Measurements from ENCODE around the gene GOLPH3L. TPM values are rescaled to one million over a fixed set of nuclear protein-coding genes. Genes with fewer than 3 reads are reported as not detected.
"Not testable (repeated sequence)": the region's sequence is repeated elsewhere in the genome, so short reads cannot be mapped to it uniquely, and the experiment has no call there.

GOLPH3L gene
- total and polyA plus RNA-seq, 12 donors, result 6.7 to 98.3 (median 24.6) TPM

GRCh38 chr1:150629115-150629928 lies 67.6 kb downstream of the GOLPH3L start, which contains the start of gene ENSA:
Gene ENSA, minus strand, starts transcription at chr1:150629612. Its CDS starts 142 bp downstream, at chr1:150629470.
- H3K27me3 ChIP-seq, result no peaks in the 10 kb centered on the region
- H3K27ac ChIP-seq, result peak within 1 kb of the TSS; percentile 93 to 99 (median 98)
- DNase-seq, result peak; percentile 96 to 100 (median 99)
- 0 to 1% (median 1%) methylated on average over 24 to 49 of the region's 49 CpGs for WGBS, 4 donors
- peaks cover 0 to 30% of the 10 kb centered on the region in 2 donors for H3K36me3 ChIP-seq (replicated peaks in 1 of 2)
- no peaks in the 10 kb centered on the region for H3K9me3 ChIP-seq (replicated peaks in 1 of 3)
- peak within 1 kb of the TSS in 3 of 4 donors; percentile 77 to 98 (median 82) for H3K4me3 ChIP-seq
- intact Hi-C loops (cut with DNase I), result no loop called here
- peak in 1 of 6 experiments; percentile 22 for TF ChIP-seq CTCF (IDR thresholded peaks at IDR 0.05)
- peak; percentile 83 to 90 for TF ChIP-seq POLR2A (IDR thresholded peaks at IDR 0.05)
- H3K4me1 ChIP-seq (replicated peaks in 1 of 2), result peaks cover 12 to 27% of the 10 kb centered on the region in 2 donors

DNA sequence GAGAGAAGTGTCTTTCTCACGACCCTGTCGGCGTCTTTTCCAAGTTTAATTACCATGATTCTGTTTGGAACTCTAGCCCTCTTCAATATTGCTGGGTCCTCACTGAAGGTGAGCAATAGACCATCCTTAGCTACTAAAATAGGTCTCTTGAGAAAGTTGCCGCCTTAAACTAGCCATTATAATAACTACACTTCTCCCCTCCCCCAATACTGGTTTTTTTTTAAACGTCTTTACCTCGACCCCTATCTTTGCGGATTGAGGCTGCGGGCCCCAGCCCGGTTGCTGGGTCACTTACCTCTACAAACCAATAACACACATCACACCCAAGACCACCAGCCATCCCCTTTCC lies 68.2 kb downstream of the GOLPH3L start:
- Histone ChIP-seq H3K4me3 (peak overlapping the region in 3 of 4 donors; percentile 27 to 82 (median 77)), H3K9me3 (replicated peaks in 1 of 3) (no peaks in the 10 kb centered on the region), H3K36me3 (replicated peaks in 1 of 2) (peaks cover 0 to 36% of the 10 kb centered on the region in 2 donors), H3K27me3 (no peaks in the 10 kb centered on the region), H3K4me1 (replicated peaks in 1 of 2) (peaks cover 12 to 27% of the 10 kb centered on the region in 2 donors), H3K27ac (peak overlapping the region; percentile 93 to 99 (median 98))
- 1 to 4% (median 1%) methylated on average over 9 of the region's 9 CpGs for WGBS, 4 donors
- intact Hi-C loops (cut with DNase I), result no loop called here
- no peak for DNase-seq
- TF ChIP-seq CTCF (IDR thresholded peaks at IDR 0.05), result no peak
- TF ChIP-seq POLR2A (IDR thresholded peaks at IDR 0.05), result no peak

- no peak for TF ChIP-seq CTCF (IDR thresholded peaks at IDR 0.05)
- no peak for TF ChIP-seq POLR2A (IDR thresholded peaks at IDR 0.05)
- no peaks in the 10 kb centered on the region for H3K27me3 ChIP-seq
- H3K9me3 ChIP-seq (replicated peaks in 1 of 3), result no peaks in the 10 kb centered on the region
- intact Hi-C loops (cut with DNase I), result no loop called here
- H3K27ac ChIP-seq, result peak overlapping the region in 1 of 5 donors; percentile 98
- H3K36me3 ChIP-seq (replicated peaks in 1 of 2), result peaks cover 0 to 45% of the 10 kb centered on the region in 2 donors
- peak overlapping the region in 1 of 4 donors; percentile 77 for H3K4me3 ChIP-seq
- 73 to 79% (median 76%) methylated on average over 5 of the region's 5 CpGs for WGBS, 4 donors
- H3K4me1 ChIP-seq (replicated peaks in 1 of 2), result peaks cover 12 to 30% of the 10 kb centered on the region in 2 donors
- DNase-seq, result no peak
Measured at GRCh38 chr1:150627826-150628410, 69.0 kb downstream of the GOLPH3L start.

- Histone ChIP-seq H3K27ac (peak overlapping the region in 1 of 5 donors; percentile 17), H3K27me3 (no peaks in the 10 kb centered on the region), H3K4me3 (no peak overlapping the region), H3K4me1 (replicated peaks in 1 of 2) (peaks cover 25 to 48% of the 10 kb centered on the region in 2 donors), H3K36me3 (replicated peaks in 1 of 2) (peaks cover 0 to 48% of the 10 kb centered on the region in 2 donors), H3K9me3 (replicated peaks in 1 of 3) (no peaks in the 10 kb centered on the region)
- 70 to 88% (median 81%) methylated on average over 2 of the region's 2 CpGs for WGBS, 4 donors
- no peak for DNase-seq
- intact Hi-C loops (cut with DNase I), result no loop called here
- TF ChIP-seq POLR2A (IDR thresholded peaks at IDR 0.05) (no peak), CTCF (IDR thresholded peaks at IDR 0.05) (no peak)
Measured at GRCh38 chr1:150626150-150626549, 70.8 kb downstream of the GOLPH3L start.

- H3K4me3 ChIP-seq; H3K27ac ChIP-seq; DNase-seq; H3K27me3 ChIP-seq; H3K9me3 ChIP-seq (replicated peaks in 1 of 3): not testable (repeated sequence)
- Histone ChIP-seq H3K36me3 (replicated peaks in 1 of 2) (peaks cover 0 to 53% of the 10 kb centered on the region in 2 donors), H3K4me1 (replicated peaks in 1 of 2) (peaks cover 38 to 55% of the 10 kb centered on the region in 2 donors)
- 76 to 84% (median 81%) methylated on average over 1 of the region's 1 CpG for WGBS, 4 donors
- intact Hi-C loops (cut with DNase I), result loop anchor here (5.0 kb wide), 3 partner anchors 47 to 67 kb away; partner anchors contain the start of gene MCL1 (in 1 of the 2)
Measured at GRCh38 chr1:150624546-150624945, 72.4 kb downstream of the GOLPH3L start.

- intact Hi-C loops (cut with DNase I), result loop anchor here (5.0 kb wide), 3 partner anchors 47 to 67 kb away; partner anchors contain the start of gene MCL1 (in 1 of the 2)
- H3K4me3 ChIP-seq; H3K9me3 ChIP-seq (replicated peaks in 1 of 3); DNase-seq; H3K27me3 ChIP-seq: not testable (repeated sequence)
- peaks cover 41 to 59% of the 10 kb centered on the region in 2 donors for H3K4me1 ChIP-seq (replicated peaks in 1 of 2)
- H3K27ac ChIP-seq, result peak overlapping the region in 1 of 5 donors; percentile 6
- H3K36me3 ChIP-seq (replicated peaks in 1 of 2), result peaks cover 0 to 57% of the 10 kb centered on the region in 2 donors
- WGBS, 4 donors, result 94 to 100% (median 100%) methylated on average over 1 of the region's 1 CpG
Measured at GRCh38 chr1:150624134-150624533, 72.8 kb downstream of the GOLPH3L start.
